HG03139 (cell line): Measurements from ENCODE around the gene UGT2B17.
"Not testable (repeated sequence)": the region's sequence is repeated elsewhere in the genome, so short reads cannot be mapped to it uniquely, and the experiment has no call there.

ENCODE experiments used
- ATAC-seq: cut with Tn5 transposase; IDR thresholded peaks from one replicate; pipeline ENCODE4 v1.9.1; 2021; ENCODE audit not compliant: unreplicated experiment

The UGT2B17 gene

GRCh38 chr4:68569466-68570121 lies 6.5 kb downstream of the UGT2B17 start:
- ATAC-seq, result peak; percentile 51

- peak; percentile 14 for ATAC-seq
Measured at GRCh38 chr4:68569036-68569435, 7.1 kb downstream of the UGT2B17 start.

GRCh38 chr4:68568535-68568934 lies 7.6 kb downstream of the UGT2B17 start:
- not testable (repeated sequence) for ATAC-seq

- not testable (repeated sequence) for ATAC-seq
Measured at GRCh38 chr4:68566364-68566763, 9.8 kb downstream of the UGT2B17 start.

GRCh38 chr4:68565082-68565481 lies 11.0 kb downstream of the UGT2B17 start:
- ATAC-seq, result not testable (repeated sequence)

- not testable (repeated sequence) for ATAC-seq
Measured at GRCh38 chr4:68560364-68561070, 15.6 kb downstream of the UGT2B17 start.

- not testable (repeated sequence) for ATAC-seq
Measured at GRCh38 chr4:68553830-68554229, 22.3 kb downstream of the UGT2B17 start.

- ATAC-seq, result peak; percentile 55
Measured at GRCh38 chr4:68552818-68553811, 23.0 kb downstream of the UGT2B17 start.

- not testable (repeated sequence) for ATAC-seq
Measured at GRCh38 chr4:68542742-68543141, 33.4 kb downstream of the UGT2B17 start.

- ATAC-seq, result no peak
Measured at GRCh38 chr4:68536375-68536774, 39.7 kb downstream of the UGT2B17 start.

GRCh38 chr4:68535974-68536373 lies 40.1 kb downstream of the UGT2B17 start:
- no peak for ATAC-seq

GRCh38 chr4:68522232-68522631 lies 53.9 kb downstream of the UGT2B17 start:
- ATAC-seq, result not testable (repeated sequence)

GRCh38 chr4:68520985-68521384 lies 55.1 kb downstream of the UGT2B17 start:
- ATAC-seq, result no peak

- ATAC-seq, result no peak
Measured at GRCh38 chr4:68518889-68519288, 57.2 kb downstream of the UGT2B17 start.

- not testable (repeated sequence) for ATAC-seq
Measured at GRCh38 chr4:68505452-68505851, 70.7 kb downstream of the UGT2B17 start.

- ATAC-seq, result not testable (repeated sequence)
Measured at GRCh38 chr4:68504836-68505235, 71.3 kb downstream of the UGT2B17 start.

- ATAC-seq, result not testable (repeated sequence)
Measured at GRCh38 chr4:68503462-68503861, 72.7 kb downstream of the UGT2B17 start.

GRCh38 chr4:68499021-68499420 lies 77.1 kb downstream of the UGT2B17 start:
- ATAC-seq, result no peak

- ATAC-seq, result peak; percentile 88
Measured at GRCh38 chr4:68498413-68499007, 77.6 kb downstream of the UGT2B17 start.

- no peak for ATAC-seq
Measured at GRCh38 chr4:68494688-68495087, 81.4 kb downstream of the UGT2B17 start.
